Muscle layer of colon (tissue), 2 donors: ENCODE results near the gene WWOX.

Source experiments
- H3K27ac ChIP-seq: one replicate; pipeline ENCODE4 v1.7.0; 2013; ENCODE audit warnings: low read depth, mild to moderate bottlenecking, low read length, moderate library complexity
- H3K27me3 ChIP-seq, 2 donors: one replicate each; pipeline ENCODE4 v1.7.0; 2013; ENCODE audit warnings: low read length in 2 of 2, mild to moderate bottlenecking in 2 of 2; ENCODE audit not compliant: insufficient read depth in 2 of 2, control insufficient read depth in 1 of 2
- H3K36me3 ChIP-seq: one replicate; pipeline ENCODE4 v1.7.0; 2013; ENCODE audit warnings: mild to moderate bottlenecking, low read length; ENCODE audit not compliant: insufficient read depth
- H3K4me1 ChIP-seq: one replicate; pipeline ENCODE4 v1.7.0; 2013; ENCODE audit warnings: mild to moderate bottlenecking, low read length; ENCODE audit not compliant: insufficient read depth
- H3K4me3 ChIP-seq, 2 donors: one replicate each; pipeline ENCODE4 v1.7.0; 2013; ENCODE audit warnings: low read length in 2 of 2, low read depth in 1 of 2, mild to moderate bottlenecking in 1 of 2, moderate library complexity in 1 of 2
- H3K9ac ChIP-seq: one replicate; pipeline ENCODE4 v1.7.0; 2013; ENCODE audit warnings: low read length
- H3K9me3 ChIP-seq: one replicate; pipeline ENCODE4 v1.7.0; 2013; ENCODE audit warnings: mild to moderate bottlenecking, low read length
- donor health status: abdominal sarcoma.
- donor health status: Adenocarcinoma of cecum.

Gene WWOX

GRCh38 chr16:78437352-78437968 lies 338.0 kb downstream of the WWOX start:
- no peaks in the 10 kb centered on the region for H3K27me3 ChIP-seq
- H3K27ac ChIP-seq: no peak overlapping the region
- peaks cover 3% of the 10 kb centered on the region for H3K36me3 ChIP-seq

GRCh38 chr16:78438219-78438618 lies 338.8 kb downstream of the WWOX start:
- no peak overlapping the region for H3K9ac ChIP-seq
- no peak overlapping the region for H3K4me3 ChIP-seq
- no peaks in the 10 kb centered on the region for H3K36me3 ChIP-seq
- H3K27ac ChIP-seq: no peak overlapping the region
- no peaks in the 10 kb centered on the region for H3K4me1 ChIP-seq
- no peaks in the 10 kb centered on the region for H3K9me3 ChIP-seq
- no peaks in the 10 kb centered on the region for H3K27me3 ChIP-seq

More at GRCh38 chr16:78437352-78437968, 338.0 kb downstream of the WWOX start:
- Histone ChIP-seq H3K9ac (no peak overlapping the region), H3K4me3 (no peak overlapping the region), H3K4me1 (no peaks in the 10 kb centered on the region), H3K9me3 (no peaks in the 10 kb centered on the region)

GRCh38 chr16:78438632-78439031 lies 339.2 kb downstream of the WWOX start:
- Histone ChIP-seq H3K27ac (no peak overlapping the region), H3K4me1 (no peaks in the 10 kb centered on the region), H3K27me3 (no peaks in the 10 kb centered on the region), H3K9me3 (no peaks in the 10 kb centered on the region), H3K4me3 (no peak overlapping the region), H3K36me3 (no peaks in the 10 kb centered on the region), H3K9ac (no peak overlapping the region)

GRCh38 chr16:78439646-78440045 lies 340.2 kb downstream of the WWOX start:
- H3K4me3 ChIP-seq: no peak overlapping the region
- H3K9ac ChIP-seq: no peak overlapping the region
- H3K27me3 ChIP-seq: no peaks in the 10 kb centered on the region
- H3K36me3 ChIP-seq: no peaks in the 10 kb centered on the region
- no peaks in the 10 kb centered on the region for H3K4me1 ChIP-seq
- H3K27ac ChIP-seq: no peak overlapping the region
- no peaks in the 10 kb centered on the region for H3K9me3 ChIP-seq

- Histone ChIP-seq H3K4me1 (no peaks in the 10 kb centered on the region), H3K4me3 (no peak overlapping the region), H3K9me3 (no peaks in the 10 kb centered on the region), H3K27ac (no peak overlapping the region), H3K36me3 (no peaks in the 10 kb centered on the region), H3K9ac (no peak overlapping the region), H3K27me3 (no peaks in the 10 kb centered on the region)
These were observed 341.8 kb downstream of the WWOX start for GRCh38 chr16:78441298-78441697.

GRCh38 chr16:78443542-78444364 lies 344.3 kb downstream of the WWOX start:
- Histone ChIP-seq H3K9me3 (no peaks in the 10 kb centered on the region), H3K4me3 (no peak overlapping the region), H3K27ac (no peak overlapping the region), H3K9ac (no peak overlapping the region), H3K27me3 (no peaks in the 10 kb centered on the region), H3K36me3 (no peaks in the 10 kb centered on the region), H3K4me1 (no peaks in the 10 kb centered on the region)

- no peaks in the 10 kb centered on the region for H3K27me3 ChIP-seq
- no peak overlapping the region for H3K9ac ChIP-seq
- H3K4me3 ChIP-seq: no peak overlapping the region
- H3K36me3 ChIP-seq: no peaks in the 10 kb centered on the region
- no peaks in the 10 kb centered on the region for H3K4me1 ChIP-seq
- no peaks in the 10 kb centered on the region for H3K9me3 ChIP-seq
- H3K27ac ChIP-seq: no peak overlapping the region
These were observed 346.4 kb downstream of the WWOX start for GRCh38 chr16:78445818-78446217.

GRCh38 chr16:78446486-78446885 lies 347.0 kb downstream of the WWOX start:
- Histone ChIP-seq H3K9me3 (no peaks in the 10 kb centered on the region), H3K4me1 (no peaks in the 10 kb centered on the region), H3K27ac (no peak overlapping the region), H3K27me3 (no peaks in the 10 kb centered on the region), H3K9ac (no peak overlapping the region), H3K4me3 (no peak overlapping the region), H3K36me3 (no peaks in the 10 kb centered on the region)

GRCh38 chr16:78446992-78447563 lies 347.6 kb downstream of the WWOX start:
- Histone ChIP-seq H3K36me3 (no peaks in the 10 kb centered on the region), H3K4me3 (no peak overlapping the region), H3K9ac (no peak overlapping the region), H3K9me3 (no peaks in the 10 kb centered on the region), H3K27ac (no peak overlapping the region), H3K27me3 (no peaks in the 10 kb centered on the region), H3K4me1 (no peaks in the 10 kb centered on the region)

GRCh38 chr16:78448658-78449271 lies 349.3 kb downstream of the WWOX start:
- Histone ChIP-seq H3K4me1 (no peaks in the 10 kb centered on the region), H3K27me3 (no peaks in the 10 kb centered on the region), H3K9ac (no peak overlapping the region), H3K9me3 (no peaks in the 10 kb centered on the region), H3K27ac (no peak overlapping the region), H3K4me3 (no peak overlapping the region), H3K36me3 (no peaks in the 10 kb centered on the region)

GRCh38 chr16:78450255-78450654 lies 350.8 kb downstream of the WWOX start:
- Histone ChIP-seq H3K9me3 (no peaks in the 10 kb centered on the region), H3K4me3 (no peak overlapping the region), H3K27me3 (no peaks in the 10 kb centered on the region), H3K9ac (no peak overlapping the region), H3K36me3 (no peaks in the 10 kb centered on the region), H3K27ac (no peak overlapping the region), H3K4me1 (no peaks in the 10 kb centered on the region)
